ENCODE results near the gene AGTRAP.

The AGTRAP gene

DNA sequence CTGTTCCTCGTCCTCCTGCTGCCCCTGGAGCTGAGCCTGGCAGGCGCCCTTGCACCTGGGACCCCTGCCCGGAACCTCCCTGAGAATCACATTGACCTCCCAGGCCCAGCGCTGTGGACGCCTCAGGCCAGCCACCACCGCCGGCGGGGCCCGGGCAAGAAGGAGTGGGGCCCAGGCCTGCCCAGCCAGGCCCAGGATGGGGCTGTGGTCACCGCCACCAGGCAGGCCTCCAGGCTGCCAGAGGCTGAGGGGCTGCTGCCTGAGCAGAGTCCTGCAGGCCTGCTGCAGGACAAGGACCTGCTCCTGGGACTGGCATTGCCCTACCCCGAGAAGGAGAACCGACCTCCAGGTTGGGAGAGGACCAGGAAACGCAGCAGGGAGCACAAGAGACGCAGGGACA is 29.6 kb upstream of the AGTRAP start:
- DNase-seq = no peak

DNA sequence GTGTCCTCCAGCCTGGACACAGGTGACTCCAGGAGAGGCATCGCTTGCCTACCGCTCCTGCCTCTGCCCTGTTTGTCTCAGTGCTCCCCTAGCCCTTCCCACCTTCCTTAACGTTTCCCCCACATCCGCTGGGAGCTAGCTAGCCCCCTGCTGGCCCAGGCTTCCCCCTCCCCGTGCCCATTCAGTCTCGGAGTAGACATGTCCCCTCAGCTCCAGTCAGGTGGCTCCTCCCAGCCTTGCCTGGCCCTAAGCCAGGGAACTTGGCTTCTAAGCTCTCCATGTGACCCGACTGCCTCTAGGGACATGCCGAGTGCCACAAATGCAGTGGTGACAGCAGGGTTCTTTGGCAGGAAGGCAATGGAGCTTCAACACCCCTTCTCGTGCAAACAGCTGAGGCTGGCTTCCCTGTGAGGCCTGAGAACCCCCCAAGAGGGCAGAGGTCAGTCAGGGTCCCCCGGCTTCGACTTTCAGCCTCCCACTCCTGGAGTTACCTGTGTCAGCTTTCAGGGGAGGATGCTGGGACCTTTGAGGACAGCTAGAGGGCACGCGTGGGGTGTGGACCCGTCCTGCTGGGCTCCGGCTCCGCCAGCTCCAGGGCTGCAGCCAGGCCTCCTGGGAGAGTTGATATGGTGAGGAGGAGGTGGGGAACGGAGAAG is 28.2 kb upstream of the AGTRAP start:
- no peak for DNase-seq

DNA sequence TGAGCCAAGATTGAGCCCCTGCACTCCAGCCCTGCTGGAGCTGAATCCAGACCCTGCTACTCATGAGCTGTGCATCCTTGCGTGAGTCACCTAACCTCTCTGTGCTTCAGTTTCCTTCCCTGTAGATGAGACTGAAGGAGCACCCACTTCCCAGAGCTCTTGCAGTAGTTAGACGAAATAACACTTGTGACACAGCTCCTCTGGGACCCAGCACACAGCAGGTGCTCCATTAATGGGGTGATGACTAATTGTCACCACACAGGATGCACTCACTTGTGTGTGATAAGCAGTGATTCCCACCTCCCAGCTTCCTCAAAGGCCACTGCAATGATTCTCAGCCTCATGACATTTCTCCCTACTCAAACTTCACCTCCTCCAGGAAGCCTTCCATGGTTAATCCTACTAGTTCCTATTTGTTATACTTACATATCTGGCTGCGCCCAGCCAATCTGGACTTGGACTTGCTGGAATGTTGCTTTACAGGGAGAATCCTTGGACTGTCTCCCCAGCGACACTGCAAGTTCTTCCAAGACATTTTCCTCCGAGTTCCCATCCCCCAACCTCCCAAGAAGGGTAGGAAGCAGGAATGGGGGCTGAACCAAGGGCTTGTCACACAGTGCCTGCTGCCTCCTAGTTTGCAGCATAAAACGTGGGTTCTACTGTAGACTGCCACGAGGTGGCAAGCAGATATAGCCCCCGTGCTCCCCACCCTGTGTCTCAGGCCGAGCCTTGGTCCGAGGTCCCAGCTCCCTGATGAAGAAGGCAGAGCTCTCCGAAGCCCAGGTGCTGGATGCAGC is 27.2 kb upstream of the AGTRAP start:
- DNase-seq = peak; percentile 86

DNA sequence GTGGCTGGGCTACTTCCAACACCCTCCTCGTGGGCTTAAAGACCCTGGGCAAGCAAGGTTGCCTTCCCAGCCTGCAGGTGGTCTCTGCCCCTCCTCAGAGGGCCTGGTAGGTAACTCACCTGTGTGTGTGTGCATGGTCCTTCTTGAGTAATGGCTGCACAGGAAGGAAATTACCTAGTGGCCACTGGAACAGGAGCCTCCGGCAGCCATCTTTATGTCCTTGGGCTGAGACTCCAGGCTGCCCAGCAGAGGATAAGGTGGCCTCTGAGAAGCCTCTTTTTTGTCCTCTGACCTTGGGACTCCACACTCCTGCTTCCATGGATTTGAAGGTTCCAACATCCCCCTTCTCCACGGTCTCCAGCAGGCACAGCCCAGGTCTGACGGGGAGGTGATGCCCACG is 24.4 kb upstream of the AGTRAP start:
- DNase-seq = no peak

DNA sequence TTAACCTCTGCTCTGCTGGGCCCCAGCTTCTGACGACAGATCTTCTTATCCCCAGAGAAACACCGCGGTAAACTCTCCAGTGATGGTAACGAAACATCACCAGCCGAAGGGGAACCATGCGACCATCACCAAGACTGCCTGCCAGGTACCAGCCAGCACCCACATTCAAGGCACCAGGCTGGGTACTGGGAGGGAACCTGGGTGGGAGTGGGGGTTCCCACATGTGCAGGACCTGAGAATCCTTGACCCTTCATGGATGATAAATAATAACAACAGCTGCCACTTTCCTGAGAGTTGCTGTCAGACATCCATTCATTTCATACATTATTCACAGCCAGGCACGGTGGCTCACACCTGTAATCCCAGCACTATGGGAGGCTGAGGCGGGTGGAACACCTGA is 23.7 kb upstream of the AGTRAP start:
- DNase-seq = no peak

DNA sequence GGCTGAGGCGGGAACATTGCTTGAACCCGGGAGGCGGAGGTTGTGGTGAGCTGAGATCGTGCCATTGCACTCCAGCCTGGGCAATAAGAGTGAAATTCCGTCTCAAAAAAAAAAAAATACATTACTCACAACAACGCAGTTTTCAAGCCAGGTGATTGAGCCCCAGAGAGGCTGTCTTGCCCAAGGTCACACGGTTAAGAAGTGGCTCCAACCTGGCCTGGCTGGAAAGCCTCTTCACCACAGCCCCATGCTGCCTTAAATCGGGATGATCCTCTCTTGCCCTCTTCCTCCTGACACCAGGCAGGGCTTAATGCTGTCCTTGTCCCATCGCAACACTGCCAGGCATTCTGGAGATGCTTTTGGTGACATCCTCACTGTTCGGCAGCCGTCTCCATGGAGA is 22.8 kb upstream of the AGTRAP start:
- DNase-seq = no peak

DNA sequence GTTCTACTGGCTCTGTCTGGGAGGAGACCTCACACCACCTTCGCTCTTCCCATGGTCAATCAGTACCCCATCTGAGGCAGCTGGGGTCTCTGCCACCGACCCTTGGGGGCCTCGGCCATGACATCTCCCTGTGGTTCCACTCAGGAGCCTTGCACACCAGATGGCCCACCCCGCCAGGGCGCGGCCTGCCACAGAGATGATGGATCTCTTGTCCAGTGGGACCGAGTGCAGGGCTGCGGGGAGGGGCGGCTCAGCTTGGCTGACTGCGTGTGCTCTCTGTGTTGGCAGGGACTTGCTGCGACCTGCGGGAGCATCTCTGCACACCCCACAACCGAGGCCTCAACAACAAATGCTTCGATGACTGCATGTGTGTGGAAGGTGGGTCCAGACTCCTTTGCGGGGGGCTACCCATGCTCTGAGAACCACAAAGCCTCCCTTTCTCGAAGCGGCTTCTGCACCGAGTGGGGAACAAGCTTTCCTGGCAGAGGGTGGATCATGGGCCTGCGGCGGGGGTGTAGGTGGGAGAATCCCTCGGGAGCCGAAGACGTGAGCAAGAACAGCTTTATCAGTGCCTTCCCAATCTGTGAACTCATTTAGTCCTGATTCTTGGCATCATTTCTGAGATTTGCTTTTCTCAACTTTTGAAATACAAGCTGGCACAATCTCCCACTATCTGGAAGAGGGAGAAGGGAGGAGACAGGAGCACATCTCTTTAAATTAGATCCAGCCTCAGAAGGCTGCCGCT is 20.9 kb upstream of the AGTRAP start:
- no peak for DNase-seq

DNA sequence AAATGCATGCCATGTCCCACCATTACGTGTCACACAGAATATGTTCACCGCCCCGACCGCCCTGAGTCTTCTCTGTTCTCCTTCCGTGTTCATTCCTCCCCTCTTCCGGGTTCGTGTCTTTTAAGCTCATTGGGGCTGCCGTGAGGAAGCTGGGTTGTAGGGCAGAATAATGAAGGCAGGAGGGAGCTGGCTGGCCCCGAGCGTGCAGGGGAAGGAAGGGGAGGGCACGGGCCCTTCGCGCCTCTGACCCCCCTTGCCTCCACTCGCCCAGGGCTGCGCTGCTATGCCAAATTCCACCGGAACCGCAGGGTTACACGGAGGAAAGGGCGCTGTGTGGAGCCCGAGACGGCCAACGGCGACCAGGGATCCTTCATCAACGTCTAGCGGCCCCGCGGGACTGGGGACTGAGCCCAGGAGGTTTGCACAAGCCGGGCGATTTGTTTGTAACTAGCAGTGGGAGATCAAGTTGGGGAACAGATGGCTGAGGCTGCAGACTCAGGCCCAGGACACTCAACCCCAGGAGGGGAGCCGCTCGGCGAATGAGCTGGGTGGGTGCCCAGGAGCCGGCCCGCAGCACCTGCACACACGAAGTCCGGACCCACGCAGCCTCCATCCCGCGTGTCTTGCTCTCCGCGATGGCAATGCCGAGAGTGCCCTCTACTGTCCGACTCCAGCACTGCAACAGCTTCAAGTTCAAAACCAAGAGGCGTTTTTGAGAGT is 16.5 kb upstream of the AGTRAP start:
- DNase-seq = peak; percentile 78

DNA sequence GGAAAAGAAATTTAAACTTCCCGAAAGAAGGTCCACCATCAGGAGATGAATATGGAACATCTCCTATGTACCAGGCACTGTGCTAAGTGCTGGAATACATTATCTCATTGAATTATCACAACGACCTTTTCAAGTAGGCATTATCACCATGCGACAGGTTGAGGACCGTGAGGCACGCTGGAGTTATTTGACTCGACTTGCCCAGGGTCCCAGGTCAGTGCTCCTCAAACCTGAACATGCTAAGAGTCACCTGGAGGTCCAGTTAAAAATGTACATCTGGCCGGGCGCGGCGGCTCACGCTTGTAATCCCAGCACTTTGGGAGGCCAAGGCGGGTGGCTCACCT is 15.9 kb upstream of the AGTRAP start:
- DNase-seq = no peak

DNA sequence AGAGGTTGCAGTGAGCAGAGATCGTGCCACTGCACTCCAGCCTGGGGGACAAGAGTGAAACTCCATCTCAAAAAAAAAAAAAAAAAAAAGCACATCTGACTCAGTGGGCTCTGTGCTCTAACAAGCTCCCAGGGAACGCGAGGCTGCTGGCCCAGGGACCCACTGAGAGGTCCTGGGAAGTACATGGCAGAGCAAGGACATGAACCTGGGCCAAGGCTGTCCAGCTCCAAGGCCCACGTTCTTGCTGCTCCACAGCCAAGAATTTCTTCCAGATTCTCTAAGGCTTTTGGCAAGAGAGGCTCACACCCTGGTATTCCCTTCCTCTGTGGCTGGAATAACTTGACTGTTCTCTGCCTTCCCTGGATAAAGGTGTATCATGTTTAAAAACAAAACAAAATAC is 15.4 kb upstream of the AGTRAP start:
- DNase-seq = no peak

DNA sequence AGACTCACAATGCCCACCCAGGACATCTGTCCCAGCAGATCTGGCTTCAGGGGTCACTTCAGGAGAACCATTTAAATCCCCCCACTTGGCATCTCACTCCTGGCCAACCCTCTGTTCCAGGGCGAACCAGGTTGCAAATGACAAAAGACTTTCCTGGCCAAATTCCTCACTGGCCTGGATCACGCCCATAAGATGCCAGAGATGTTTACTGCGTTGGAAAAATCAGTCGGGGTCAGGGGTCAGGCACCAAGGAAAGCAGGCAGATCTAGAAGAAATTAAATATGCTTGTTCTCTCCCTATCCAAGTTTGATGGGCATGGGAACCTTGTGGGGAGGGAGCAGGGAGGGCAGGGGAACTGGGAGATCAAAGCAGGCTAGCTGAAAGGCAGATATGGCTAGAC is 14.6 kb upstream of the AGTRAP start:
- DNase-seq = no peak

DNA sequence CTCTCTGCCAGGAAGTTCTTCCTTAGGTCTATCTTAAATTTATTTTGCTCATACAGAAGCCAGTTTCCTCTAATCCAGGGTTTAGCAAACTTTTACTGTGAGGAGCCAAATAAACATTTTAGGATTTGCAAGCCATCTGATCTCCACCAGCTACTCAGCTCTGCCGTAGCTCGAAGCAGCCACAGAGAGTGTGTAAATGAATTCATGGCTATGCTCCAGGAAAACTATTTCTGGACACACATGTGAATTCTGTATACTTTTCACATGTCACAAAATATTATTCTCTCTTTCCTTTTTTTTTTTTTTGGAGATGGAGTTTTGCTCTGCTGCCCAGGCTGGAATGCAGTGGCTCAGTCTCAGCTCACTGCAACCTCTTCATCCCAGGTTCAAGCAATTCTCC is 13.4 kb upstream of the AGTRAP start:
- DNase-seq = no peak

DNA sequence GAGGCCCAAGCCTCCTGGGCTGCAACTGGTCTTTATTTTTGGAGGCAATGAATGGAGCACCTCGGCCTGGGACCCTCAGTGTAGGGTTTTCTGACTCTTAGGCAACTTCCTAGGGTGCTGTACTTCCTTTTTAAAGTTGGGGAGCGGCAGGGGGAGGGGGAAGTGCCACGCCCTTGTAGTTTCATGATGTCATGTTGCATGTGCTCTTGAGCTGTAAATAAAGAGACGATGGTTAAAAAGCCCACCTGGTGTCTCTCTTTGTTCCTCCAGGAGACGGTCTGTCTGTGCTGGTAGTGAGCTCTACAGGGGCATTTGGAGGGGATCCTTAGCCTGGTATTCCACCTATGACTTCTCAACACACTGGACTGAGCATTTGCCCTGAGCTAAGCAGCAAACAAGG is 10.3 kb upstream of the AGTRAP start:
- DNase-seq = peak; percentile 59

DNA sequence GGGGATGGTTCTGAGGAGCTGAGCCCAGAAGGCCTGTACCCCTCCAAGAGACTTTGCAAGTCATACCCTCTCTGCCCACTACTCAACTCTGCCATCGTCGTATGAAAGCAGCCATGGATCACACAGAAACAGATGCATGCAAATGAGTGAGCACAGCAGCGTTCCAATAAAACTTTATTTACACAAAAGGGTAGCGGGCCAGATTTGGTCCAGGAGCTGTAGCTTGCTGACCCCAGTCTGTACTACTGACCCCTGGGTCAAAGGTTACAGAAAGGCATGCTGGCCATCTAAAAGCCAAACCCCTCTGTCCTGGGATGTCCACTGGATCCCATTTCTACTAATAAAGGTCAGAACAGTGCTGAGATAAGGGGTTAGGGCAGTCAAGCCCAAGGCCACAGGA is 8.8 kb upstream of the AGTRAP start:
- DNase-seq = no peak

DNA sequence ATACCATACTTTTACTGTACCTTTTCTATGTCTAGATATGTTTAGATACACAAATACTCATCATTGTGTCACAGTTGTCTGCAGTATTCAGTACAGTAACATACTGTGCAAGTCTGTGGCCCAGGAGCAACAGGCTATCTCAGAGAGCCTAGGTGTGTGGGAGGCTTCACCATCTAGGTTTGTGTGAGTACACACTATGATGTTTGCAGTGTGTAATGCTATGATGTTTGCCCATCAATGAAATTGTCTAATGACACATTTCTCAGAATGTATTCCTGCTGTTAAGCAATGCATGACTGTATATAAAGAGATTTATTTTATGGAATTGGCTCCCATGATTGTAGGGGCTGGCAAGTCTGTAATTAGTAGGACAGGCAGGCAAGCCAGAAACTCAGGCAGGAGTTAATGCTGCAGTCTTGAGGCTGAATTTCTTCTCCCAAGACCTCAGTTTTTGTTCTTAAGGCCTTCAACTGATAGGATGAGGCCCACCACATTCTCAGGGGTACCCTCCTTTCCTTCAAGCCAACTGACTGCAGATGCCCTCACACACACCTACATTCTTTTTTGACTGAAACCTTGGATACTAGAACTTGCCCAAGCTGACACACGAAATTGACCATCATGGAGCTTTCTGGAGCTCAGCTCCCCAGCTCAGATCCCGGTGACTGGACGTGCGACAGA is 7.7 kb upstream of the AGTRAP start:
- no peak for DNase-seq

DNA sequence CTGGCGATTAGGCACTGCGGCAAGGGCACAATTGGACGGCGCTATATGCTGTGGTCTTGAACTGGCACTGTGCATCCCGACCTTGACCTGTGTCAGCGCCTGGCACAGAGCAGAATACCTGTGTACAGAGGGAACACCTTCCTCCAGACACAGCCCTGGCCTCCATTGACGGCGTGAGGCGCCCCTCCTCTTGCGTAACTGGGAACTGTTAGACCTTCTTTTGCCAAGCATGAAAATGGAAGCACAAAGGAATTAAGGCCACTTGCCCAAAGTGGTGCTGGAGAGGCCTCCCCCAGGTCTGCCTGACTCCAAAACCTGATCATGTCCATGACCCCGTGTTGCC is 6.8 kb upstream of the AGTRAP start:
- DNase-seq = no peak

DNA sequence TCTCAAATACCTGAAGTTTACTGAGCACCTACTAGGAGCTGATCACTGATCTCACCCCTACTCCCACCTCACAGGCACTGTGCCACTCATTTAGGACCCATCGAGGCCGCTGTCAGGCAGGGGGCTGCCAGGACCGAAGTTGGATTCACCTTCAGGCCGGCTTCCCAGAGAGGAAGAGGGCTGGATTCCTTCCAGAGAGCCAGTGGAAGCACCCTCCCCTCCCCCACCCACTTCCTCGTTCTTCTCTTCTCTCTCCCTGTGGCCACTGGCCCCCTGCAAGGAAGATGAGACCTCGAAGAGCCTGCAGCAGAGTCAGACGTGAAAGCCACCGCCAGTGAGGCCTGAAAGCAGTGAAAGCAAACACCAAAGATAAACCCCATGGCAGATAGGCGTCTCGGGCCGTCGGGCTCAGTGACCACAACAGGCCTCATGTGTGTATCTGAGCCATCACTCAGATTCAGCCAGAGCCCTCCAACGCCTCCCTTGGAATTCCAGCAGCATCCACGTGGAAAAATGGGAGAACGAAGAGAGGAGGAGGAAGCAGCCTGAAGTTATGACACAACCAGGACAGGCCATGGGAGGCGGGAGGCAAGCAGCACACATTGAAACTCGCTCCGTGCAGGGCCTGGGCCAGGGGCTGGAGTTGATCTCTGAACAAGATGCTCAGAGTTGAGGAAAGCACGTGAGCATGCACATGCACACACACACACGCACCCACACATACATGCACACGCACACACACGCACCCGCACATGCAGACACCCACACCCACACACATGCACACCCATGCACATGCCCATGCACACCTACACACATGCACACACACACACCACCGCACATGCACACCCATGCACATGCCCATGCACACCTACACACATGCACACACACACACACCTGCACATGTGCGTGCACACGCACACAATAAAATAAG is 6.2 kb upstream of the AGTRAP start:
- no peak for DNase-seq

DNA sequence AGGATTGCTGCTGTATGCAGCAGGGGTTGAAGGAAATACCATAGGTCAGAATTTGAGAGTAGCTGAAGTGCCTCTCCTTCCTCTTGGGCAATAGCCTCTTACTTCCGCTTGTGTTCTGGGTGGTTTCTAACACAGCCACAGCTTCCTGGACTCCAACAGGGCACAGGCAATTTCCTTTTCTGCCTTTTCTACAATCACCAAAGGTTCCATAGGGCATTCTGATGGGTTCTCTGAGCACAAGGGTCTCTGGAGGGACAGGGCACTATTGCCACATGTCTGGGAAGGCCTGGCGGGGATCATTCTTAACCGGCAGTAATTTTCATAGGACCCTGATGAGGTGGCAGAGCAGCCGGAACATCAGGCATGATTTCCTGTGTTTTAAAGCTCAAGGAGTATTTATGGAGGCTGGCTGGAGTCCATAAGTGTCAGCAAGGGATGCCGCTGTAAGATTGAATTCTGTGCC is 5.5 kb upstream of the AGTRAP start:
- peak; percentile 89 for DNase-seq

DNA sequence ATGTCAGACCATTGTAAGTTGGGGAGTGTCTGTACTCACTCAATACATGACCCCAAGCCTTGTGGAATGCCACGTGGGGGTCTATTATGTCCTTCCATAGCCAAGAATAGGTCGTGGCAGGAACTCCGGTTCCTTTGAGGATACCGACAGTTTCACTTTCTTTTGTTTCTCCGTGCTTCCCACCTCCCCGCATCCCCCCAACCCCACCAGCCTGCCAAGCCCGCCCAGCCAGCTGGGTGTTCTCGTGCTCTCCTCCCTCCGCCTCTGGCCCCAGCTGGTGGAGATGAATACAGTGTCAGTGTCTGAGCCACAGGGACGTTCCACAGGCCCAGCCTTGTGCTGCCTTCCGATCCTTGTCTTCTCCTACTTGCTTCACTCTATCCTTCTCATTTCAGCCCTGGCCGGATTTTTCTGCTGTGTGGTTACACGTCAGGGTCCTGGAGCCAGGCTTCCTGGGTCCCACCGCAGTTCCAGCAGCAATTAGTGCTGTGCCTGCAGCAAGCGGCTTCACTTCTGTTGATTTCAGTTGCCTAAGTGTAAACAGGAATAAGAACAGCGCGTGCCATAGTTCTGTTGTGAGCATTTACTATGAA is 4.1 kb upstream of the AGTRAP start:
- peak; percentile 81 for DNase-seq

DNA sequence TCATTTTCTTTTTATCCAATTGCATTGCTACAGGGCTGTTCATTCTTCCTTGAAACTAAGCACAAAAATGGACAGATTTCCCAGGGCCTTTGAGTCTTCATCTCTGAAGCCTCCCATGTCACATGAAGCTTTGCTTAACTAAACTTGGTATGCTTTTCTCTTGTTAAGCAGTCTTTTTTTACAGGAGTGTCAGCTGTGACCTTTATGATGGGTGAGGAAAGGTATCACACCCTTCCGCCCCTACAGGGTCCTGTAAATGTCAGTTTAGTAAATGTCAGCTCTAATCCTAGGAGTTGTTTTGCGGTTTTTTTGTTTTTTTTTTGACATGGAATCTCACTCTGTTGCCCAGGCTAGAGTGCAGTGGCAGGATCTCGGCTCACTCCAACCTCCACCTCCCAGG is 2.6 kb upstream of the AGTRAP start:
- DNase-seq = no peak

DNA sequence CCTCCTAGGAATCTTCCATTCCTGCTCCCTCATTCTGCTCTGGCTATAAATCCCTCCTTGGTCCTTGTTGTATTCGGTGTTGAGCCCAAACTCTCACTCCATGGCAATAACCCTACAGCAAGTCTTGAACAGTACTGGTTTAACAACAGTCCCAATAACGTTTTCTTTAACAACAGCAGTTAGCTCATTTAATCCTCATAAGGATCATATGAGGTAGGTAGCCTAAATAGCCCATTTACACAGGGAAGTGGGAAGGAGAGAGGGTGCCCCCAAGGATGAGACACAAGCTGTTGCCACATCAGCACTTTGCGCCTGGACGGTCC is 444 bp upstream of the AGTRAP start:
- DNase-seq = no peak
